GM12873 (cell line): Measurements from ENCODE around the gene PKIB.

Experiments used
- TF ChIP-seq, protein P1 (sequence below): IDR thresholded peaks from 2 replicates; pipeline ENCODE4 v1.5.1; 2012; ENCODE audit warnings: low read depth, mild to moderate bottlenecking, moderate library complexity, low read length, control low read depth; ENCODE audit not compliant: insufficient read depth; ENCODE audit errors: missing control alignments

Gene PKIB

DNA sequence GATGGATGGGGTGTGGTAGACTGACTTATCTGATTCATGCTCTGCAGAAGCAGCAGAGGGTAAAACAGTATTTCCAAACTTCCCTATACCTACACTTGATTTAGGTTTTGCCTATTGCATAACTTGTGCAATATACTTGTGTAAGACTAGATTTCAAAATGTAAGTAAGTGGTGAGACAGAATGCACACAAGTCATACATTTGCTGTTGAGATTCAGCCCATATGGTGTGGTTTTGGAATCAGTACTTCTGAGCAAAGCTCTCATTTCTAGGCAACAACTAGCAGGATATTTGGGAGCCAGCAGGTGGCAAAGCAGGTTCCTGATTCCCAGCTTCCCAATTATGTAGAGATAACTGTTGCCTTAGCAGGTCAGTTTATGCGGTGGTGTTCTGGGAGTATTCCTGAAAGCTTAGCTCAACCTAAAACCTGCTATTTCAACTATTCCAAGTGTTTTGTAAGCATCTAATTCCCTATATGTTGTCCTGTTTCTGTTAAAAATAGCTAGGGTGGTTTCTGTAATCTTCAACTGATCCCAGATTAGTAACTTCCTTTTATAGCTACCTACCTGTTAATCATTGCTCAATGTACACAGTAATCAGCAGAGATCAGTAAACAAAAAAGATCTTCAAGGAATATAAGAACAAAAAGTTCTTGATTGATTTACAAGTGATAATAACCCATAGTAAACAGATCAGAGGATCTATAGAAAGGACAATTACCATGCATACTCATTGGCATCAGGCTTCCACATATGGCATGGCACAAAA lies 160.8 kb downstream of the PKIB start:
- TF ChIP-seq, protein P1, sequence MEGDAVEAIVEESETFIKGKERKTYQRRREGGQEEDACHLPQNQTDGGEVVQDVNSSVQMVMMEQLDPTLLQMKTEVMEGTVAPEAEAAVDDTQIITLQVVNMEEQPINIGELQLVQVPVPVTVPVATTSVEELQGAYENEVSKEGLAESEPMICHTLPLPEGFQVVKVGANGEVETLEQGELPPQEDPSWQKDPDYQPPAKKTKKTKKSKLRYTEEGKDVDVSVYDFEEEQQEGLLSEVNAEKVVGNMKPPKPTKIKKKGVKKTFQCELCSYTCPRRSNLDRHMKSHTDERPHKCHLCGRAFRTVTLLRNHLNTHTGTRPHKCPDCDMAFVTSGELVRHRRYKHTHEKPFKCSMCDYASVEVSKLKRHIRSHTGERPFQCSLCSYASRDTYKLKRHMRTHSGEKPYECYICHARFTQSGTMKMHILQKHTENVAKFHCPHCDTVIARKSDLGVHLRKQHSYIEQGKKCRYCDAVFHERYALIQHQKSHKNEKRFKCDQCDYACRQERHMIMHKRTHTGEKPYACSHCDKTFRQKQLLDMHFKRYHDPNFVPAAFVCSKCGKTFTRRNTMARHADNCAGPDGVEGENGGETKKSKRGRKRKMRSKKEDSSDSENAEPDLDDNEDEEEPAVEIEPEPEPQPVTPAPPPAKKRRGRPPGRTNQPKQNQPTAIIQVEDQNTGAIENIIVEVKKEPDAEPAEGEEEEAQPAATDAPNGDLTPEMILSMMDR: no peak

DNA sequence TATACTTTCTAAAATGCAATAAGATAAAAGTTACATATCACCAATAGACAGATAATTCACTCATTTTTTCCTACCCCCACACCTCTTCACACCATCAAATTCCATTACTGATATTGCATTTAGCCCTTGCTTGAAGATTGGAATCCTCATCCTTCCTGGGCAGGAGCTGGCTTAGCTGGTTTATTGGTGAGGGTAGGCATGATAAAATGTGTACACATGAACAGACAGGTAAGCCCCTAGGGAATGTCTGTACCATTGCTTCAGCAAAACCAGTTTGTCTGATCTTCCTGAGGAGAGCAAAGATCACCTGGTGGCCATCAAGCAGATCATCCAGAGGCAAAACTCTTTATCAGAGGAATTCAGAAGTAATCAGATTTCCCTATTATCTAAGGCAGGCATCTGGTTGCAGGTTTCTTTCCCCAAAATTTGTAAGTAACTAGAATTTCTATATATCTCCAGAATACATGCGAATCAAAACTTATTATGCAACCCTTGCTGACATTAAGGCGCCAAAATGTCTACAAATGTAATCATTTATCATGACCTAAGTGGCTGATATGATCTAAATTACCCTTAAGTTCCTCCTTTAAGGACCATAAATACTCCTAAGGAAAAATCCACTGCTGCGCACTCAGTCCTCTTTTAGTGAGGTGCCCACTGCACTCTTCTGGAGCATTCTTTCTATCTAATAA lies 162.7 kb downstream of the PKIB start:
- TF ChIP-seq, protein P1: no peak
